GM18909 (cell line): Measurements from ENCODE around the gene TAF5L.

Experiments used
- ATAC-seq: cut with Tn5 transposase; IDR thresholded peaks from one replicate; pipeline ENCODE4 v1.9.1; 2021; ENCODE audit warnings: mild to moderate bottlenecking; ENCODE audit not compliant: unreplicated experiment, poor library complexity

TAF5L gene

GRCh38 chr1:229547542-229547941 lies 78.4 kb downstream of the TAF5L start:
- no peak for ATAC-seq

GRCh38 chr1:229544587-229544986 lies 81.3 kb downstream of the TAF5L start:
- ATAC-seq, result no peak
